ENCODE results near the gene BPGM.
"Not testable (repeated sequence)": the region's sequence is repeated elsewhere in the genome, so short reads cannot be mapped to it uniquely, and the experiment has no call there.

BPGM gene

DNA sequence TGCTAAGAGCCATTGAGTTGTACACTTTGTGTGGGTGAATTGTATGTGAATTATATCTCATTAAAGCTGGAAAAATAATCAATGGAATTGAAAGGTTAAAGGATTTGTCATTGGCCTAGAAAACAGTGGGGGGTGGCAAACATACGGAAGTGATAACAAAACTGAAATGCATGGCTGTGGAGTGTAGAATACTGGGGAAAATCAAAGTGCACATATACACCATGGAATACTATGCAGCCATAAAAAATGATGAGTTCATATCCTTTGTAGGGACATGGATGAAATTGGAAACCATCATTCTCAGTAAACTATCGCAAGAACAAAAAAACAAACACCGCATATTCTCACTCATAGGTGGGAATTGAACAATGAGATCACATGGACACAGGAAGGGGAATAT lies 18.4 kb downstream of the BPGM start:
- not testable (repeated sequence) for DNase-seq (ENCODE audit: low spot score)

DNA sequence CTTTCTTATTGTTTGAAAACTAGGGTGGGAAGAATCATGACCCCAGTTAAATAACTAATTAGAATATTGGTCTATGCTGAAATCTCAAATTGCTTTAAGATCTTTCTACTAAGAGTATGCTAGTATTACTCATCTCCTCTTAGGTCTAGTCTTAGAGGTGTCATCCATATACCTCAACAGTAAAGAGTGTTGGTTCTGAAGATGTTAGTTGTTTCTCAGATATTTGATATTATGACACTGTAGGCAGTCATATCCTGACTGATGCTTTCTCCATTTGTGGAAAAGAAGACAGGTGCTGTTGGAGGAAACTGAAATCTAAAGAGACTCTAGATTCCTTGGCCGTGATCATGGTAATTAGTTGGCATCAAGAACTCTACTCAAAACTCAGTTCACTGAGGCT lies 21.2 kb downstream of the BPGM start:
- DNase-seq (ENCODE audit: low spot score), result no peak

DNA sequence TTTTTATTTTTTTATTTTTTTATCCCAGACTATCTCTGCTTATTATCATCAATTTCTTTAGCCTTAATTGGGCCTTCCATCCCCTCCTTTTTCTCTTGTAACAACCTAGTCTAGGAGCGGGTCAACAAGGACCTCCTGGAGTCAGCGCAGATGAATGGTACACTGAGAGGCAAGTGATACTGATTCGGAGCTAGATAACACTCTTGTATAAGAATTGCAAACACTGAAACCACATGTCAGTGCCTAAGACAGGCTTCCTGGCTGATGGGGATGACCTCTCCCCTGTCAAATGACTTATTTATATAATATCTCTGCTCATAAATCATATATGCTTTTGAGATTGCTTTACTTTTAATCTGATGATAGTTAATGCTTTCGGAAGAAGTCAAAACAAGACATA lies 22.7 kb downstream of the BPGM start:
- DNase-seq (ENCODE audit: low spot score), result no peak

DNA sequence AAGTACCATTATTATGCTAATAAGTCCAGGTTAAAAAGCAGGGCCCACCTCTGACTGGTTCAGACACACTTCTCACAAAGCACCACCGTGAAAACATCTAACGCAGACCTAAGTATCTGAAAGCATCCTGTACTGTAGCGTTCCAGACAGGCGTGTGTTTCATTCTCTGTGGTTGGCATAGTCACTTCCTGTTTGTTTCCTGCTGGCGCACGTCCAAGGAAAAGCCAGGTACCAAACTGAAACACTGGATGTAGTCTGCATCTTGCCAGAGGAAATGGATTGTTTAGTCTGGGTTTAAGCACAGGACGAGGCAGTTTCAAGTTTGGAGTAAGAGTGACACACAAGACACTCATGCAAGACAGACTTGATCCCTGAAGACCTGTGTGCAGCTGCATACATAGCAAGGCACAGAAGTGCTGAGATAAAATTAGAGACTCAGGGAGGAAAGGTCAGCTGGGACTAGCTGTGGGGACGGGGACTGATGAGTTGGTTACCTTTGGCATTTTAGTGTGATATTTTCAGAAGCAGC lies 23.3 kb downstream of the BPGM start:
- DNase-seq (ENCODE audit: low spot score), result no peak

DNA sequence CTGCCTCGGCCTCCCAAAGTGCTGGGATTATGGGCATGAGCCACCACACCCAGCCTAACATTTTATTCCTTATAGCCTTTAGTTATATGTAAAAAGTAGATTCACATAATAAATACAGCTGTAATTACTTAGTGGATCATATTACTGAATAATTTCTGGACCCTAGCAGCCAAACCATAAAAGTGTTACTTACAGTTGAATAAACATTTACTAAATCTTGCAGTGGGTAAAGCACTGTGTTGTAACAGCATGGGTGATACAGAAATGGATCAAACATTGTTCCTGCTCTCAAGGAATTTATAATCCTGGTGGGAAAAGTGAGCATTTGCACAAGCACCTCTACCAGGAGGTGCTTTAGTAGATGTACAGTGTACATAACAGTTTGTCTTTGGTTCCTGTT lies 25.0 kb downstream of the BPGM start:
- no peak for DNase-seq (ENCODE audit: low spot score)

- DNase-seq (ENCODE audit: low spot score), result no peak
Measured at GRCh38 chr7:134674424-134674823, 27.8 kb downstream of the BPGM start.

GRCh38 chr7:134676743-134677142 lies 30.1 kb downstream of the BPGM start:
- no peak for DNase-seq (ENCODE audit: low spot score)

GRCh38 chr7:134678115-134678514 lies 31.5 kb downstream of the BPGM start:
- DNase-seq (ENCODE audit: low spot score), result no peak

DNA sequence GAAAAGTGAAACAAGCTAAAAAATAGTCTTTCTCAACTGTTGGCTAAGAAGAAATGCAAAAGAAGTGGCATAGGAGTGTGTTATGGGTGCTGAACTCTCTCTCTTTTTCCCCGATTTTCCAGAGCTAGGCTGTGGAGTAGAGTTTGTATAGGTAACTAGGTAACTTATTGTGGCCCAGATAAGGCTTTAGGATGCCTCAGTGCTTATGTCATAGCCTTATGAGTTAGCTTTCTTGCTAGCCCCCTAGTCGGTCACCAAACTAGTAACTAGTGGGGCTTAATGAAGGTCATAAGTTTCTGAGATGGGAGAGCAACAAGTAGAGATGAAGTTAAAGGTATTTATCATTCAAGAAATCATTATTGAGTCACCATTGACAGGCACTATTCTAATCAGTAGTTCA lies 32.4 kb downstream of the BPGM start:
- DNase-seq (ENCODE audit: low spot score), result no peak

- no peak for DNase-seq (ENCODE audit: low spot score)
Measured at GRCh38 chr7:134684165-134684564, 37.5 kb downstream of the BPGM start.

- DNase-seq (ENCODE audit: low spot score), result no peak
Measured at GRCh38 chr7:134685250-134685649, 38.6 kb downstream of the BPGM start.

DNA sequence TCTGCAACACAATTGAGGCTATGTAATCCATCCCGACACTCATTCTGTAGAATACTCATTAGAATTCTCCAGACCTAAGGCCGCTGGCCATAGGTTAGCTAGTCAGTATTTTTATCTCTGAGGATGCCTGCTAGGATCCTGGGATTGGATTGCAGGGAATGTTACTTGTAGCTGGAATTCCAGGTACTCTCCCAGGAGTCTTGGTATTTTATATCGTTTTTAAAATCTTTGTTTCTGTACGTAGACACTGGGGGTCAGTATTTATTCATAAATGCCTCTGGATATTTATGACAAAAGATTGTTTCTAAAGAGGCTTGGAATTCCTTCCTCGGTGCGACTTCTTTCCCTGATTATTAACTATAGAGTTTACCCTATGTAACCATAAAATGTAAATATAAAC lies 40.1 kb downstream of the BPGM start:
- no peak for DNase-seq (ENCODE audit: low spot score)

DNA sequence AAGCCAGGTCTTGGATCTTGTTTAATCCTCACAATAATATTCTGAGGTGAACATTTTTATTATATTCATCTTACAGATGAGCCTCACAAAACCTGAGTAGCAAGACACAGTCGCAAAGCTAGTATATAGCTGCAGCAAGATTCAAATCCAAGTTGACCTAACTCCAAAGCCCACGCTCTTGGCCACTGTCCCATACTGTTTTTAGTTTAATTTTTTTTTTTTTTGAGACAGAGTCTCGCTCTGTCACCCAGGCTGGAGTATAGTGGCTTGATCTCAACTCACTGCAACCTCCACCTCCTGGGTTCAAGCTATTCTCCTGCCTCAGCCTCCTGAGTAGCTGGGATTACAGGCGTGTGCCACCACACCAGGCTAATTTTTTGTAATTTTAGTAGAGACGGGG lies 42.9 kb downstream of the BPGM start:
- DNase-seq (ENCODE audit: low spot score), result not testable (repeated sequence)

- DNase-seq (ENCODE audit: low spot score), result no peak
Measured at GRCh38 chr7:134690016-134690415, 43.4 kb downstream of the BPGM start.

DNA sequence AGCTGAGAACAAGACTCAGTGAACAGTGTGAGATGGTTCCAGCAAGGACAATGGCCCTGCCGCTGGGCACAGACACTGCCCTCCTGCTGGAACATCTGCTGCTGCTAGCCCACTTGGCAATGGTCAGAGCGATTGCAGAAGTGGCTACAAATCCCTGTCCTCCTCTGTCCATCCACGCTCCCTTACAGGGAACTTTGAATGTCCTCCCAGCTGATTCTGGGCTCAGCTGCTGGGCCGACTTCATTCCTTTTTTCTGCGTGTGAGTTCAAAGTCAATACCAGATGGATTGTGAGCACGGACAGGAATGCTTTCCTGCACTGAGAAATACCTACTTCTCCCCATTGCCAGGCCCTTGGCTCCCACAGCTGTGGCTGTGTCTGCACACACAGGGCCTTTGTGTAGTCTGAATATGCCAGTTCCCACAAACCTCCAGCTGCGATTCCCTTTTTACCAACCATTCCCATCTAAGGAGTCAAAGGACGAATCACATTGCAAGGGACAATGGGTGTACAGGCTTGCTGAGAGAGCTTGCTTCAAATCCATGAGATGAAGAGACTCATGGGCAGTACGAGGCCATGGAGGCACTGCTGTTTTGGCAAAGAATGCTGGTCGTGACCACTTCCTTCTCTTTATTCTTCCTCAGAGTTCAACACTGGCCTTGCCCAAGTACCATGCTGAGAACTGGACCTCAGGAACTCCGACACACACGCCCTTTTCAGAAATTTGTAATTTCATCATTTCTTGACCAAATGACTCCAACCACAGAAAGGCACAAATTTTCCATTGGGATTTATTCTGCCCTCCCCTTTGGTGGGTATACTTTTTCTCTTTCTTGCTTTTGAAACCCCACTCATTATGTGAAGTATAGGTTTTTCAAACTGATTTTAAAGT lies 44.2 kb downstream of the BPGM start:
- DNase-seq (ENCODE audit: low spot score), result no peak

- no peak for DNase-seq (ENCODE audit: low spot score)
Measured at GRCh38 chr7:134691546-134692343, 45.1 kb downstream of the BPGM start.

GRCh38 chr7:134692344-134692705 lies 45.7 kb downstream of the BPGM start:
- no peak for DNase-seq (ENCODE audit: low spot score)

- no peak for DNase-seq (ENCODE audit: low spot score)
Measured at GRCh38 chr7:134693256-134693655, 46.6 kb downstream of the BPGM start.

GRCh38 chr7:134694299-134694698 lies 47.6 kb downstream of the BPGM start:
- DNase-seq (ENCODE audit: low spot score), result peak; percentile 45

- no peak for DNase-seq (ENCODE audit: low spot score)
Measured at GRCh38 chr7:134694767-134695166, 48.1 kb downstream of the BPGM start.

DNA sequence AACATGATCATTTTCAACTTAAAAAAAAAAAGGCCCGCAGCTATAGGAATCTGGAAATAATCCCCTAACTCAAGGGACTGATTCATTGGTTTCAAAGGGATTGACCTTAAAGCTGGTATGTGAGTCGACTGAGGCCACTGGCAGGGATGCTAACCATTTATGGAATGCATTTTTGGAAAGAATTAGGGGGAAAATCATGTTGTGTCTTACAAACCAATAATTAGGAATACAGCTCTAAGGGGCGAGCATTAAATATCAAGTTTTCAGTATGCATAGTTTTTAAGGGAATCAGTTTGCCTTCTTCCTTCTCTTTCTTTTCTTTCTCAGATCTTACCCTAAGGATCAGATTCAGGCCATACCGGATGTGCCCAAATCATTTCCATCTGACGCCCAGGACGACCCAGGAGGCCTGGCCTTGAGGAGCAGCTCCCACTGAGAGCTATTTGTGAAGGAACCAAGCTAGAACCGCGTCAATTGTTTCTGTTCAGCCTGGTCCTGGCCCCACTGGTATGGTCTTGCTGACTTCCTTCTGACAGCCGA lies 48.7 kb downstream of the BPGM start:
- no peak for DNase-seq (ENCODE audit: low spot score)

DNA sequence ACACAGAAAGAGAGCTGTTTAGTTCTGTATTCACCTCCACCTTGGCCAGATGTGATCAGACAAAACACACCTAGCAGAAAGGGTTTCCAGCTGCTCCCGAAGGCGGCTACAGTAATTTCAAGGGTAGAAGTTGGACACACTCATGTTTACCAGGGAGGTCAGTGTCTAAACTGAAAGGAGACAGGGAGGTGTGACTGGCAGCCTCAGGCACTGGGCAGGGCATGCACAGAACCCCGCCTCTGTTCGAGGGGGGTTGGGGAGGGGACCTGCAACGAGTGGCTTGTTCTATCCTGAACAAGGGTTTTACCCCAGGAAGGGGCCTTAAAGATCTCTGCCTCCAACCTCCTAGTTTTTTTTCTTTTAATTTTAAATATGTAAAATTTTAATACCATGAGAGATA lies 49.6 kb downstream of the BPGM start:
- DNase-seq (ENCODE audit: low spot score), result no peak

Data from HuH-7 (cell line).